ENCODE measurements around the gene CINP.

- TF ChIP-seq EZH2 (IDR thresholded peaks at IDR 0.05; ENCODE audit: low read length, unreplicated experiment) (no peak), CTCF (conservative IDR thresholded peaks at IDR 0.05; ENCODE audit: low read depth, low read length) (no peak), EZH2phosphoT487 (IDR thresholded peaks at IDR 0.05; ENCODE audit: borderline replicate concordance, low read length) (no peak)
Measured at GRCh38 chr14:102342238-102342637, 20.5 kb downstream of the CINP start.
